Pancreas (tissue), 10 donors: ENCODE data around the gene PABPC3. TPM values are rescaled to one million over a fixed set of nuclear protein-coding genes. Genes with fewer than 3 reads are reported as not detected.

Experiments used
- ATAC-seq, 4 donors: fragments of 200-7000 bp; cut with Tn5 transposase; one replicate each; pipeline versions ENCODE4 v1.8.0 to v1.9.1; 2020; ENCODE audit warnings: mild to moderate bottlenecking in 4 of 4, moderate library complexity in 4 of 4
- DNase-seq, 6 donors: peaks; one replicate each; pipeline ENCODE4 v3.0.0-alpha.2; 2020
- FAIRE-seq: peaks from 2 replicates; lab custom pipeline; 2012; peaks lifted over from hg19 to GRCh38; lab: Jason Lieb, UNC
- H3K27ac ChIP-seq, 4 donors: fragments of 200-600 bp; sonication (generic); 1 replicate in 3 of 4; 2 replicates in 1 of 4; pipeline versions ENCODE4 v1.5.0 to v1.8.0; 2020
- H3K27me3 ChIP-seq, 4 donors: fragments of 200-600 bp; one replicate each; pipeline ENCODE4 v1.8.0; 2021
- H3K36me3 ChIP-seq, 3 donors: fragments of 200-600 bp; sonication (generic) in 1 of 3; one replicate each; pipeline versions ENCODE4 v1.5.0 to v1.8.0; 2020 to 2021
- H3K4me1 ChIP-seq, 3 donors: fragments of 200-600 bp; one replicate each; pipeline ENCODE4 v1.8.0; 2021
- H3K4me3 ChIP-seq, 4 donors: fragments of 200-600 bp; sonication (generic) in 2 of 4; one replicate each; pipeline versions ENCODE4 v1.5.0 to v1.8.0; 2020 to 2021
- H3K9me3 ChIP-seq, 4 donors: fragments of 200-600 bp; one replicate each; pipeline ENCODE4 v1.8.0; 2021
- WGBS, 2 donors: extraction: QIAGEN DNeasy Blood & Tissue Kit; methylation state at CpG; one replicate each; pipeline ENCODE4 v1.1.7; 2013; 5-methylcytosine and 5-hydroxymethylcytosine counted together
- intact Hi-C, 3 donors: fragments of 100-400 bp; cut with DNase I; formaldehyde crosslinking; loops; one replicate each; pipeline versions ENCODE4 v1.11.1 to v1.14.2; 2022
- polyA plus RNA-seq, 2 donors: library from polyadenylated mRNA; stranded (reverse); fragments of 200-250 nt; gene quantifications; one replicate each; pipeline ENCODE4 v1.2.3, GENCODE V29; 2013
- total RNA-seq, 6 donors: library from RNA; stranded (reverse); fragmentation: NEBNext Ultra II Directional in 4 of 6; extraction: Animal tissue kit (Norgen Biotek cat#: 25700) in 4 of 6; gene quantifications; one replicate each; pipeline versions ENCODE4 v1.2.1 to v1.2.4, GENCODE V29; 2021 to 2023
- TF ChIP-seq, protein P1 (sequence below), 4 donors: fragments of 200-600 bp; sonication (generic) in 3 of 4; IDR thresholded peaks; one replicate each; pipeline versions ENCODE4 v1.5.0 to v1.8.0; 2021; ENCODE audit warnings: antibody characterized with exemption in 4 of 4
- donor health status: healthy with polysubstance abuse.
- donor health status: DM: no; HTN: no; CAD: no; lungs with moderate emphysema.
- donor health status: DM: no; HTN: no; CAD: no.
- donor health status: control.
- donor health status: control.
- donor health status: Bipolar disorder and iron deficiency.
- donor health status: DM: yes; HTN: yes; CAD: no.
- donor health status: DM: no; HTN: no; CAD: no.
- donor health status: DM: no; HTN: no; CAD: no.
- donor health status: DM: yes; HTN: yes; CAD: no.

PABPC3 gene
- total and polyA plus RNA-seq, 8 donors: 0.06 to 0.29 (median 0.19) TPM; not detected in 2

DNA sequence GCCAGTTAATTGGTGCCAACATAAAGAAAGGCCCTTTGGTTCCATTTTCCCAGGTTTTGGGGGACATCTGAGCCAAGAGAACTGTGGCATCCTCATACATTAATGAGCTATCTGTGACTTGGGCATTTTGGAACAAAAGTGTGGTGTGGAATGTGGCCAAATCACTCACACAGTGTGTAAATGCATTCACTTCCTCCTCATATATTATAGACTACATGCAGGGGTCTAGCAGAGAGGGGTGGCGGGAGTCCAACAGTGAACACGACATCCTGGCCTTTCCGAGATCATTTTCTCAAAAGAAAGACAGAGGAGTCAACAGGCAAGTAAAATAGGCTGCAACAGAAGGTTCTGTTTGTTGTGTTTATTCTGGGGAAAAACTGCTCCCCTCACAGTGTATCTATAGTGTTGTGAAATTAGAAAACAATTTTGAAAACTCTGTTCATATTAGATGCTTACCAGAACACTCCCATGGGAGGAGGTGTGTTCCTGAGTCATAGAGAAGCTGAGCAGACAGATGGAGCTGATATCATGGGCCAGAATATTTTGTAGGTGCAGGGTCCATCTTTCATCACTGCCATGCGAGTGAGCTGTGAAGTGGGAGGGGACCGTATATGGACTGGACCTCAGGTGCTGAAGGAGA, 36.9 kb downstream of the PABPC3 start:
- whole genome bisulfite sequencing, 2 donors: 57 to 72% methylated on average over 5 of the region's 5 CpGs
- ATAC-seq: no peak
- intact Hi-C loops: no loop called here

DNA sequence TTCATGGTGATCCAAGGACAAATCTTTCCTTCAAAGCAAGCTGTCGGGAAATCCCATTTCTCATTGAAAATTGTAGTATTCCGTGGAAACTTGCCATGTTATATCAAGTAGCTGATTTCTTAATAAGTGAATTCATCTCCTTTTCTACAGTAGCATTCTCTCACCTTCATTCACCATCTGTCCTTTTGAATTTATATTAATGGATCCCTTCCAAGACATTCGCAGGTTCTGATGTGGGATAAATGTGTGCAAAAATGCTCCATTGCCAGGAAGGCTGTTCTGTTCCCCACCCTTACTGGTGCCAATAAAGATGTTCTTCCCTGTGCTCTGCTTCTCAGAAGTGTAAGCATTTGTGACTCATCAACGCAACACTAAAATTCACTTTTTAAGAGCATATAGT, 40.0 kb downstream of the PABPC3 start:
- H3K9me3 ChIP-seq: no peaks in the 10 kb centered on the region
- no peaks in the 10 kb centered on the region for H3K27me3 ChIP-seq
- H3K4me1 ChIP-seq: no peaks in the 10 kb centered on the region
- intact Hi-C loops: no loop called here
- H3K36me3 ChIP-seq: no peaks in the 10 kb centered on the region
- FAIRE-seq (no peak), ATAC-seq (no peak), DNase-seq (no peak)
- no peak overlapping the region for H3K4me3 ChIP-seq
- H3K27ac ChIP-seq: no peak overlapping the region
- TF ChIP-seq, protein P1, sequence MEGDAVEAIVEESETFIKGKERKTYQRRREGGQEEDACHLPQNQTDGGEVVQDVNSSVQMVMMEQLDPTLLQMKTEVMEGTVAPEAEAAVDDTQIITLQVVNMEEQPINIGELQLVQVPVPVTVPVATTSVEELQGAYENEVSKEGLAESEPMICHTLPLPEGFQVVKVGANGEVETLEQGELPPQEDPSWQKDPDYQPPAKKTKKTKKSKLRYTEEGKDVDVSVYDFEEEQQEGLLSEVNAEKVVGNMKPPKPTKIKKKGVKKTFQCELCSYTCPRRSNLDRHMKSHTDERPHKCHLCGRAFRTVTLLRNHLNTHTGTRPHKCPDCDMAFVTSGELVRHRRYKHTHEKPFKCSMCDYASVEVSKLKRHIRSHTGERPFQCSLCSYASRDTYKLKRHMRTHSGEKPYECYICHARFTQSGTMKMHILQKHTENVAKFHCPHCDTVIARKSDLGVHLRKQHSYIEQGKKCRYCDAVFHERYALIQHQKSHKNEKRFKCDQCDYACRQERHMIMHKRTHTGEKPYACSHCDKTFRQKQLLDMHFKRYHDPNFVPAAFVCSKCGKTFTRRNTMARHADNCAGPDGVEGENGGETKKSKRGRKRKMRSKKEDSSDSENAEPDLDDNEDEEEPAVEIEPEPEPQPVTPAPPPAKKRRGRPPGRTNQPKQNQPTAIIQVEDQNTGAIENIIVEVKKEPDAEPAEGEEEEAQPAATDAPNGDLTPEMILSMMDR (IDR thresholded peaks at IDR 0.05): no peak
- 70 to 74% methylated on average over 4 of the region's 4 CpGs for WGBS, 2 donors

More for the DNA sequence above, 36.9 kb downstream of the PABPC3 start:
- no peaks in the 10 kb centered on the region for H3K27me3 ChIP-seq
- TF ChIP-seq, protein P1 (IDR thresholded peaks at IDR 0.05): no peak
- no peaks in the 10 kb centered on the region for H3K36me3 ChIP-seq
- no peak overlapping the region for H3K4me3 ChIP-seq
- FAIRE-seq (no peak), DNase-seq (no peak)
- no peak overlapping the region for H3K27ac ChIP-seq
- H3K4me1 ChIP-seq: no peaks in the 10 kb centered on the region
- H3K9me3 ChIP-seq: no peaks in the 10 kb centered on the region

GRCh38 chr13:25136880-25137787, 41.2 kb downstream of the PABPC3 start:
- no peaks in the 10 kb centered on the region for H3K4me1 ChIP-seq
- no peaks in the 10 kb centered on the region for H3K36me3 ChIP-seq
- TF ChIP-seq, protein P1 (IDR thresholded peaks at IDR 0.05): no peak
- H3K27me3 ChIP-seq: no peaks in the 10 kb centered on the region
- no peak overlapping the region for H3K27ac ChIP-seq
- ATAC-seq (no peak), FAIRE-seq (no peak), DNase-seq (no peak)
- intact Hi-C loops: no loop called here
- WGBS, 2 donors: 12 to 15% methylated on average over 15 of the region's 15 CpGs
- no peaks in the 10 kb centered on the region for H3K9me3 ChIP-seq
- H3K4me3 ChIP-seq: no peak overlapping the region

DNA sequence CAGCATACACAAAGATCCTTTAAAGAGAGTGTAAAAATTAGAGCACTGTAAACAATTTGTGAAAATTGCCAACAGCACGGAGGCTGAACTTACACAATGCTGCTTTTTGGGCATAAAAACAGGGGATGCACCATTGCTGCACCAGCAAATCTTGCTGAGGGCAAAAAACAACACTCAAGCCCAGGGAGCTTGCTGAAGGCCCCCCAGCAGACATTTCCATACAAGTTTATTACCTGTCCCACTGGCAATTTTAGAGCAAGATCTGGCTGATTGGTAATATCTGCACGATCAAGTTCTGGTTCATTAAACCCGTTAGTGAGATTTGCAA, 41.8 kb downstream of the PABPC3 start:
- no peaks in the 10 kb centered on the region for H3K27me3 ChIP-seq
- ATAC-seq: no peak
- 39 to 56% methylated on average over 3 of the region's 3 CpGs for WGBS, 2 donors
- no peaks in the 10 kb centered on the region for H3K4me1 ChIP-seq
- H3K4me3 ChIP-seq: no peak overlapping the region
- FAIRE-seq: no peak
- intact Hi-C loops: no loop called here
- no peak for DNase-seq
- TF ChIP-seq, protein P1 (IDR thresholded peaks at IDR 0.05): no peak
- no peaks in the 10 kb centered on the region for H3K36me3 ChIP-seq
- no peak overlapping the region for H3K27ac ChIP-seq
- no peaks in the 10 kb centered on the region for H3K9me3 ChIP-seq

DNA sequence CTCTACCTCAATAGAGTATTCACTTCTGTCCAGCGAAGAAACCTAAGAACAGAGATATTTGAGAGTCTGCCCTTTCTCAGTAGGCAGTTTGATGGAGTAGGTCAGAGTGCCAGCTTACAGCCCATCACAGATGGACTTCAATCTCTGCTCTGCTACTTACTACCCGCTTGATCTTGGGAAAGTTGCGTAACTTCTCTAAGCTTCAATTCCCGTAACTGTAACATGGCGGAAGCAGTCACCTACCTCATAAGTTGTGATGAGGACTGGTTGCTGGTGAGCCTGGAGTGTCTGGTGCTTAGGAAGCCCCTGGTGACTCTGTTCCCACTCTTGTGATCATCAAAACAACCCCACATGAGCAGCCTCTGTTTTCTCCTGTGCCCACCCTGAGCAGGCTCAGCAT, 45.1 kb downstream of the PABPC3 start:
- intact Hi-C loops: no loop called here
- FAIRE-seq (no peak), ATAC-seq (no peak), DNase-seq (no peak)
- TF ChIP-seq, protein P1 (IDR thresholded peaks at IDR 0.05): no peak
- Histone ChIP-seq H3K4me3 (no peak overlapping the region), H3K36me3 (no peaks in the 10 kb centered on the region), H3K27ac (no peak overlapping the region), H3K27me3 (peaks cover 0 to 5% (median 2%) of the 10 kb centered on the region in 4 donors), H3K4me1 (no peaks in the 10 kb centered on the region), H3K9me3 (no peaks in the 10 kb centered on the region)
- 72 to 75% methylated on average over 5 of the region's 5 CpGs for WGBS, 2 donors
